Upper lobe of left lung (tissue), 6 donors: ENCODE data around the gene LAMA3. TPM values are rescaled to one million over a fixed set of nuclear protein-coding genes. Genes with fewer than 3 reads are reported as not detected.
A peak's percentile ranks its signal among the peaks of the same experiment; 100 is the strongest.

Experiments used
- ATAC-seq, 2 donors: fragments of 200-7000 bp; cut with Tn5 transposase; one replicate each; pipeline ENCODE4 v1.9.1; 2022; ENCODE audit warnings: mild to moderate bottlenecking in 2 of 2, moderate library complexity in 2 of 2; ENCODE audit not compliant: low FRiP score in 2 of 2
- DNase-seq, 2 donors: peaks; one replicate each; pipeline ENCODE4 v3.0.0-alpha.2; 2019 to 2020
- H3K27ac ChIP-seq, 4 donors: fragments of 200-600 bp; sonication (generic); one replicate each; pipeline ENCODE4 v1.5.1; 2016 to 2019
- H3K27me3 ChIP-seq, 4 donors: fragments of 200-600 bp; sonication (generic); one replicate each; pipeline ENCODE4 v1.5.1; 2017 to 2019
- H3K36me3 ChIP-seq, 4 donors: fragments of 200-600 bp; sonication (generic); one replicate each; pipeline ENCODE4 v1.5.1; 2016 to 2019
- H3K4me1 ChIP-seq, 4 donors: fragments of 200-600 bp; sonication (generic); one replicate each; pipeline ENCODE4 v1.5.1; 2018 to 2019
- H3K4me3 ChIP-seq, 4 donors: fragments of 200-600 bp; sonication (generic); one replicate each; pipeline ENCODE4 v1.5.1; 2017 to 2019; ENCODE audit warnings: mild to moderate bottlenecking in 2 of 4, moderate library complexity in 1 of 4
- H3K9me3 ChIP-seq, 4 donors: fragments of 200-600 bp; sonication (generic); one replicate each; pipeline ENCODE4 v1.5.1; 2018 to 2019
- CTCF ChIP-seq, 6 experiments: fragments of 450-650 bp in 4 of 6; fragments of 200-600 bp in 2 of 6; sonication (generic) in 2 of 6; IDR thresholded peaks; one replicate each; pipeline ENCODE4 v1.5.1; 2016 to 2019; ENCODE audit warnings: antibody characterized with exemption in 6 of 6
- EP300 ChIP-seq, 4 donors: sonication (generic); formaldehyde crosslinking; IDR thresholded peaks; one replicate each; pipeline ENCODE4 v1.5.1; 2017; ENCODE audit warnings: antibody characterized with exemption in 4 of 4, control low read depth in 2 of 4
- POLR2A ChIP-seq, 4 donors: fragments of 450-650 bp; IDR thresholded peaks; one replicate each; pipeline ENCODE4 v1.5.1; 2016 to 2017; ENCODE audit warnings: antibody characterized with exemption in 4 of 4, mild to moderate bottlenecking in 2 of 4
- POLR2AphosphoS5 ChIP-seq, 2 donors: sonication (generic); formaldehyde crosslinking; IDR thresholded peaks; one replicate each; pipeline ENCODE4 v1.5.1; 2017; ENCODE audit warnings: antibody characterized with exemption in 2 of 2
- WGBS, 2 donors: methylation state at CpG; one replicate each; pipeline ENCODE4 v1.1.5; 2017 to 2018; 5-methylcytosine and 5-hydroxymethylcytosine counted together
- total RNA-seq, 6 donors: library from RNA; depleted of rRNA in 4 of 6; stranded (reverse); fragments of >200 nt in 4 of 6; gene quantifications; one replicate each; pipeline versions ENCODE4 v1.1.0 to v1.2.1, GENCODE V29; 2016 to 2021
- donor health status: DM: no; HTN: no; CAD: no; lungs with moderate emphysema.
- donor health status: DM: no; HTN: yes; CAD: no; lungs with severe emphysema.

LAMA3 gene
- total RNA-seq, 6 donors from 2014 or later: 88.2 to 202 (median 141) TPM

DNA sequence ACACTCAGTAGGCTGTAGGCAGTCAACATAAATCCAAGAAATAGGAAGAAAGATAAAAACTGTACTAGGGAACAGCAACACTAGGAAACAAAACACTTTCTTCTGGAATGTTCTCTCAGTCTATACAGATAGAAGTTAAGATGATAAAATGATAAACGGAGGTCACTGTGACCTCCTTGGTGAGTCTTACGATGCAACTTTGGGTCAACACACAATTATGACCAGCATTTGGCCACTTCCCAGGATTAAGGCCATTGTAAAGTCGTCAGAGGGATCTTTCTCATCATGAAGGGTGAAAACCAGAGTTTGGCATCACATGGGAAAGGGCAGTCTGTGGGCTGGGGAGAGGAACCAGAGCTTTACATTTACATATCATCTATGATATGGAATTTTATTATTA is 33.4 kb downstream of the LAMA3 start:
- no peak for ATAC-seq
- 72% methylated on average over 3 of the region's 3 CpGs for WGBS, 2 donors
- Histone ChIP-seq H3K4me1 (no peaks in the 10 kb centered on the region), H3K27ac (no peak overlapping the region), H3K4me3 (no peak overlapping the region), H3K27me3 (no peaks in the 10 kb centered on the region), H3K36me3 (no peaks in the 10 kb centered on the region), H3K9me3 (no peaks in the 10 kb centered on the region)
- no peak for DNase-seq
- TF ChIP-seq CTCF (IDR thresholded peaks at IDR 0.05) (no peak), POLR2A (IDR thresholded peaks at IDR 0.05) (no peak), POLR2AphosphoS5 (IDR thresholded peaks at IDR 0.05) (no peak), EP300 (IDR thresholded peaks at IDR 0.05) (no peak)

- WGBS, 2 donors: 71 to 82% methylated on average over 2 of the region's 2 CpGs
- Histone ChIP-seq H3K27me3 (no peaks in the 10 kb centered on the region), H3K9me3 (no peaks in the 10 kb centered on the region), H3K4me3 (no peak overlapping the region), H3K36me3 (no peaks in the 10 kb centered on the region), H3K27ac (no peak overlapping the region), H3K4me1 (no peaks in the 10 kb centered on the region)
- TF ChIP-seq EP300 (IDR thresholded peaks at IDR 0.05) (no peak), POLR2AphosphoS5 (IDR thresholded peaks at IDR 0.05) (no peak), POLR2A (IDR thresholded peaks at IDR 0.05) (no peak), CTCF (IDR thresholded peaks at IDR 0.05) (no peak)
- ATAC-seq (no peak), DNase-seq (no peak)
These were observed 33.9 kb downstream of the LAMA3 start for GRCh38 chr18:23723121-23723520.

DNA sequence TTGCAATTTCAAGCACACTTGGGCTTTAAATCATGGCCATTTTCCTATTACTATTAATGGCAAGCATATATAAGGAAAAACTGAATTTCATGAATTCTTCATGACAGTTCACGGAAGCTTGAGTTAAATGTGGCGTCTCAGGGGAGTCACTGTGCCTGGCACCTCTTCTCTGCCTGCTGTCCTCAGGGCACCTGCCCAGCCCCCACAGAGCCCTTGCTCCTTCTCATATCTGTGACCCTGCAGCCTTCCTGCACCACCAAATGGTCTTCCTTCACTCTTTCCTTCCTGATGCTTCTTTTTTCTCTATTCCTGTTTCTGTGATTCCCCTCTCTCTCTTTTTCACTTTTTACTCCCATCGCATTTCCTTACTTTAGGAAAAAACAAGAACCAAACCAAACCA is 35.4 kb downstream of the LAMA3 start:
- no peak for DNase-seq
- 71 to 73% methylated on average over 3 of the region's 3 CpGs for WGBS, 2 donors
- Histone ChIP-seq H3K4me1 (no peaks in the 10 kb centered on the region), H3K4me3 (no peak overlapping the region), H3K9me3 (no peaks in the 10 kb centered on the region), H3K36me3 (no peaks in the 10 kb centered on the region), H3K27ac (no peak overlapping the region), H3K27me3 (no peaks in the 10 kb centered on the region)
- no peak for TF ChIP-seq POLR2AphosphoS5 (IDR thresholded peaks at IDR 0.05)
- ATAC-seq: no peak

- WGBS, 2 donors: 92 to 93% methylated on average over 2 to 6 of the region's 6 CpGs
These were observed 36.1 kb downstream of the LAMA3 start for GRCh38 chr18:23725351-23725750.

DNA sequence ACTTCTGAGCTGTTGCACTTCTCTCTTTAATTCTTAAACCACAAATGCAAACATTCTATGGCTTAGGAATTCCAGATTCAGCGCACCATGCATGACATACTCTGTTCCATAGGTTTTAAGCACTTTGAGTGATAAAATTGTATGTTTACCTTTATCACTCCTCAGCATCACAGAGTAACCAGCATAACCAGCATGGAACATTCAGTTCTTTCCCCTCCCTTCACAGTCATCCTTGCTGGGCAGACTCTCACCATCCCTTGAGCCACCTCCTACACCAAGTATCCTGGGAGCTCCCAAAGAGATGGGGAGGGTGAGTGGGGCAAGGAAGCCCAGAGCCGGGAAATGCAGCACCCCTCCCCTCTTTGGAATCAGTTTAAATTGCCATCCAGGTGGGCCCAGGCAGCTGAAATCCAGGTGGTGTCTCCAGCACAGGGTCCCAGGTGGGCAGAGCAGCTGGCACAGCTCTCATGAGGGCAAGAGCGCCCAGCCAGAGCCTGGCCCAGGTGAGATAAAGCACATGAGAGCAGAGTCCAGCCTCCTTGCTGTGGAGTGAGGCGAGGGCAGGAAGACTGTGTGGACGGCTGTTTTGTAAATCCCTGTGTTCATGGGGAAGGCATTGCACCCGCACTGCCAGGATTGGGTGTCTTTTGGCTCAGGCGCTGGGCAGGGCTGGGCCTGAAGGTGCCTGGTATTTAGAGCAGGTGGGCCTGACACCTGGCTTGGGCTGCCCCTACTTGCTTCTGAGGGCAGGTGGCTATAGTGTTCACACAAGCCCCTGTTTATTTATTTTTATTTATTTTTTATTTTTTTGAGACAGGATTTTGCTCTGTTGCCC is 36.8 kb downstream of the LAMA3 start:
- Histone ChIP-seq H3K4me1 (no peaks in the 10 kb centered on the region), H3K9me3 (no peaks in the 10 kb centered on the region), H3K4me3 (no peak overlapping the region), H3K27ac (no peak overlapping the region), H3K27me3 (no peaks in the 10 kb centered on the region), H3K36me3 (no peaks in the 10 kb centered on the region)
- TF ChIP-seq EP300 (IDR thresholded peaks at IDR 0.05): no peak
- no peak for TF ChIP-seq CTCF (IDR thresholded peaks at IDR 0.05)
- no peak for TF ChIP-seq POLR2AphosphoS5 (IDR thresholded peaks at IDR 0.05)
- TF ChIP-seq POLR2A (IDR thresholded peaks at IDR 0.05): no peak
- 84 to 95% methylated on average over 7 of the region's 7 CpGs for WGBS, 2 donors
- DNase-seq: no peak
- ATAC-seq: peak; percentile 24 to 33

More at GRCh38 chr18:23725351-23725750, 36.1 kb downstream of the LAMA3 start:
- no peak overlapping the region for H3K27ac ChIP-seq
- ATAC-seq (peak in 1 of 2 donors; percentile 5), DNase-seq (no peak)
- H3K27me3 ChIP-seq: no peaks in the 10 kb centered on the region
- H3K4me3 ChIP-seq: no peak overlapping the region
- H3K4me1 ChIP-seq: no peaks in the 10 kb centered on the region
- TF ChIP-seq POLR2AphosphoS5 (IDR thresholded peaks at IDR 0.05): no peak
- TF ChIP-seq CTCF (IDR thresholded peaks at IDR 0.05): no peak
- TF ChIP-seq POLR2A (IDR thresholded peaks at IDR 0.05): no peak
- no peak for TF ChIP-seq EP300 (IDR thresholded peaks at IDR 0.05)
- no peaks in the 10 kb centered on the region for H3K36me3 ChIP-seq
- H3K9me3 ChIP-seq: no peaks in the 10 kb centered on the region
